GM12872 (cell line): Measurements from ENCODE around the gene KRT80.

Experiments
- TF ChIP-seq, protein P1 (sequence below): IDR thresholded peaks from 3 replicates; pipeline ENCODE4 v1.5.1; 2011; ENCODE audit warnings: low read depth, mild to moderate bottlenecking, low read length, moderate library complexity; ENCODE audit not compliant: insufficient read depth

The KRT80 gene

DNA sequence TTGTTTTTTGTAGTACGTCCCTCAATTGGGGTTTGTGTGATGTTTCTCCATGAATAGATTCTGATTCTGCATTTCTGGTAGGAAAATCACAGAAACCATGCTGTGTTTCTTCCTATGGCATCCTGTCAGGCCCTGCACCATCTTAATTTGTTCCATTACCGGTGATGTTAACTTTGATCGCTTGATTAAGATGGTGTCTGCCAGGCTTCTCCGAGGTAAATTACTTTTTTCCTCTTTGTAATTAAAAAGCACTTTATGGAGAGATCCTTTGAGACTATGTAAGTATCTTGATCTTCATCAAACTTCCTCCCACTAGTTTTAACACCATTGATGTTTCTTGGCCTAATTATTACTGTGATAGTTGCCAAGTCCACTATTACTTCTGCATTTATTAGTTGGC is 26.2 kb upstream of the KRT80 start:
- TF ChIP-seq, protein P1, sequence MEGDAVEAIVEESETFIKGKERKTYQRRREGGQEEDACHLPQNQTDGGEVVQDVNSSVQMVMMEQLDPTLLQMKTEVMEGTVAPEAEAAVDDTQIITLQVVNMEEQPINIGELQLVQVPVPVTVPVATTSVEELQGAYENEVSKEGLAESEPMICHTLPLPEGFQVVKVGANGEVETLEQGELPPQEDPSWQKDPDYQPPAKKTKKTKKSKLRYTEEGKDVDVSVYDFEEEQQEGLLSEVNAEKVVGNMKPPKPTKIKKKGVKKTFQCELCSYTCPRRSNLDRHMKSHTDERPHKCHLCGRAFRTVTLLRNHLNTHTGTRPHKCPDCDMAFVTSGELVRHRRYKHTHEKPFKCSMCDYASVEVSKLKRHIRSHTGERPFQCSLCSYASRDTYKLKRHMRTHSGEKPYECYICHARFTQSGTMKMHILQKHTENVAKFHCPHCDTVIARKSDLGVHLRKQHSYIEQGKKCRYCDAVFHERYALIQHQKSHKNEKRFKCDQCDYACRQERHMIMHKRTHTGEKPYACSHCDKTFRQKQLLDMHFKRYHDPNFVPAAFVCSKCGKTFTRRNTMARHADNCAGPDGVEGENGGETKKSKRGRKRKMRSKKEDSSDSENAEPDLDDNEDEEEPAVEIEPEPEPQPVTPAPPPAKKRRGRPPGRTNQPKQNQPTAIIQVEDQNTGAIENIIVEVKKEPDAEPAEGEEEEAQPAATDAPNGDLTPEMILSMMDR = no peak

DNA sequence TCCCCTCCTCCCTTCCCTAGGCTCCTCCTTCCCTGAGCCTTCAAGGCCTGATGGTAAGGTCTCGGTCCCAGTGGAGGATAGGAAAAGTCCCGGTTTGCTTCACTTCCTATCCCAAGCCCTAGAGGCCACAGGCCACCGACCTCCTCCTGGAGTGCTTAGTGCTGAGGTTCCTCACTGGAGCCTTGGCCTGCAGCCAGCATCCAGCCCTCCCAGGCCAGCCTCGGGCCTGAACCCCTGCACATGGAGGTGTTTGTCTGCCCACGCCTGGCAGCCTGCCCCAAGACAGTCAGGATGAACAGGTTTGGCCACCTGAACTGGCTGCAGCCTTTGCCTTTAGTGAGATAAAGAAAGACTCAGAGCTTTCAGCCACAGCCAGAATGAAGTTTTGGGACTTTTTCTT is 25.4 kb upstream of the KRT80 start:
- TF ChIP-seq, protein P1 = no peak

DNA sequence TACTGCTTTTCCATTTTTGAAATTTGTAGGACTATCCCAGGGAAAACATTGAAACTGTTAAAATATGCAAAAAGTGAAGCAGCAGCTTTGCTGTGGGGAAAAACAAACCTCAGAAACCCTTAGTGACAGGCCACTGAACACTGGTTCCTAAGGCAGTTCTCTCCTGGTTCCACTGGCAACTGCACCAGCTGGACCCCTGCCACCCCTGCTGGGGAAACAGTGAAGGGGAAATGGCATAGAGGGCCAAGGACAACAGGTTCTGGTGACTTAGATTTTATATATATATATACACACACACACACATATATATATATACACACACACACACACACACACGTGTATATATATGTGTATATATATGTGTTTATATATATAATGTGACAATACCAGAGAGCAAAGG is 25.0 kb upstream of the KRT80 start:
- TF ChIP-seq, protein P1 = no peak

DNA sequence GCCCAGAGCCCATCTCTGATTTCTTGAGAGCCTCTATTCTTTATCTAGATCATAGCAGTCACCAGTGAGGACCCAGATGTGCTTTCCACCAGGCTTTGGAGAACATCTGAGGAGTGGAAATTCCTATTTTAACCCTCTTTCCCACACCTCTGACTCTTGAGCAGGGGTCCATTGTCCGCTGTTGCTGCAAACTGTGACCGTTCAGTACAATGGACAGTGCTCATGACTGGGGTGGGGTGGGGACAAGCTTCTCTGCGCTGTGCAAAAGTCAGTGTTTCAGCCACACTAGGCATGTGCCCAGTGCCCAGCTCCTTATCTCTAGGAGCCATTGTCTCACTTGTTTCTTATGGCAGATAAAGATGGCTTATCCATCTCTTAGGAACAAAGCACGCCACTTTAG is 24.3 kb upstream of the KRT80 start:
- TF ChIP-seq, protein P1 = no peak

DNA sequence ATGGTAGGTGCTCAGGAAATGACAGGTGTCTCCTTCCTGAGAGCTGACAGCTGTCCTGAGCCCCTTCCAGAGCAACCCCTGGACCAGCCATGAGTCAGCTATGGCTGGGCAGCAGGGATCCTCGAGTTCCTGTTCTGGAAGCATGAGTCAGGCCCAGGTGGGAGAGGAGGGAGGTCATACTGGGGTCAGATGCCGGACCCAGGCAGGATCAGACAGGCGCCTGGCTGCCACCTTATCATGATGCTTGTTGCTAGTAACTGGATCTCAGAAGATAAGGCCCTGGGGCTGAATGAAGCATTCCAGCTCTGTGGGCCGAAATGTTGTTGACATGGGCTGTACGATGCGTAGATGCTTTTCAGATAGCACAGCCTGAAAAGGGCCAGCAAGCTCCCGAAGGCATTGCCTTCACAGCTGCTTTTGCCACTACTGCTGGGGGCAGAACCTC is 23.8 kb upstream of the KRT80 start:
- TF ChIP-seq, protein P1 = no peak

DNA sequence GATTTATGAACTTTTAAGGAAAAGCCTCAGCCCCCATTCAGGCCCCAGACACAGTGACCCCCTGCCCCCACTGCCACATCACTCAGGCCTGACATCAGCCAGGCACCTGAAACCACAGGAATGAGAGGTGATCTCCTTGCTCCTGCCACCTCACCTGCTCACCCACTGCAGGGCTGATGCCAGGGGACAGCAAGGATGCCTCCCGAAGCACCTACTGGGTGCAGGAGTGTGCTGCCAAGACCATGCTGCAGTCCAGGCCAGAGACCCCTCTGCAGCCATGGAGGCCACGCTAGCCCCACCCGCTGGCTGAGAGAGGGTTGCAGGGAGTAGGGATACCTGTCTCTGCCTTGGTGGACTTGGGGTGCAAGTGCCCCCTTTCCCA is 22.6 kb upstream of the KRT80 start:
- TF ChIP-seq, protein P1 = no peak

DNA sequence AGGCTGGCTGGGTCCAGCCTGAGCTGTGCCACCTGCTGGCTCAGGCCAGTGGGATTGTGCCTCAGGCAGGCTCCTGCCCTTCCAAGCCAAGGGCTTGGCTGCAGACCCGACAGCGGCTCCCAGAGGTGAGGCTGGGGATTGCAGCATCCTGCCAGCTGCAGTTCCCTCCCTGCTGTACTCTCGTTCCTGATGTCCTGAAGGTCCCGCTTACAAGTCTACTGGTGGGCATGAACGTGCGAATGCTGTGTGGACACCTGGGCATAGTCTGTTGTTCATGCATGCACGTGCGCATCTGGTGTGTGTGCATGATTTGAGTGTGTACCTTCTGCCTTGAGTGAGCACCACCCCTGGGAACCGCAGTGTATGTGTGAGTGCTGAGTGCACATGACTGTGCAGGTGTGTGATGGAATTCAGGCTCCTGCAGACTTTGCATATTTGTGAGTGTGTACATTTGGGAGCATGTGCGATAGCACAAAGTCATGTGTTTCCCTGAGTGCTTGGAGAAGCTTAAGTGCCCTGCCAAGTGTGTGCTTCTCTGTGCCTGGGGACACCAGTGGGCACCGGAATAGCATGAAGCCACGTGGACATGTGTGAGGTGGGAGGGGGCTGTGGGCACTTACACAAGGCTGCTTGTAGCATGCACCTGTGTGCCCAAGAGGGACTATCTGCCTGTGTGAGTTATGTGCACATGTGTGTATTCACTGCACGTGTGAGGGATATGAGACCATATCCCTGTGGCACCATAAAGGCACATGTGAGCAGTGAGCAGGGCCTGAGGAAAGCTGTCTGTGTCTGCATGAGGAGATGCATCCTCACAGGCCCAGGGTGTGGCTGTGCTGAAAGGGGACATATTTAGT is 22.0 kb upstream of the KRT80 start:
- TF ChIP-seq, protein P1 = peak; percentile 97
